ENCODE measurements around the gene AGMAT. TPM values are rescaled to one million over a fixed set of nuclear protein-coding genes. Genes with fewer than 3 reads are reported as not detected.
A peak's percentile ranks its signal among the peaks of the same experiment; 100 is the strongest.

The AGMAT gene
- total RNA-seq, 1 experiment from 2014 or later, result 2.0 TPM

GRCh38 chr1:15531682-15532081, 53.2 kb downstream of the AGMAT start:
- no peak for DNase-seq (ENCODE audit: low spot score)
- in situ Hi-C loops (cut with HindIII; ENCODE audit: low sequenced_read_pairs), result no loop called here

- in situ Hi-C loops (cut with HindIII; ENCODE audit: low sequenced_read_pairs), result no loop called here
- no peak for DNase-seq (ENCODE audit: low spot score)
These were observed 53.8 kb downstream of the AGMAT start for GRCh38 chr1:15531003-15531402.

- in situ Hi-C loops (cut with HindIII; ENCODE audit: low sequenced_read_pairs), result no loop called here
- DNase-seq (ENCODE audit: low spot score), result peak; percentile 100
These were observed 58.1 kb downstream of the AGMAT start, which contains the start of gene DNAJC16 for GRCh38 chr1:15526490-15527339. TSS of gene DNAJC16 (plus strand) at chr1:15526848. CDS start at chr1:15529106, 2,258 bp downstream.

GRCh38 chr1:15526021-15526489, 58.8 kb downstream of the AGMAT start:
- DNase-seq (ENCODE audit: low spot score), result no peak
- in situ Hi-C loops (cut with HindIII; ENCODE audit: low sequenced_read_pairs), result no loop called here

- in situ Hi-C loops (cut with HindIII; ENCODE audit: low sequenced_read_pairs), result no loop called here
- peak; percentile 32 for DNase-seq (ENCODE audit: low spot score)
These were observed 59.5 kb downstream of the AGMAT start for GRCh38 chr1:15525050-15526020.

- peak; percentile 99 for DNase-seq (ENCODE audit: low spot score)
- in situ Hi-C loops (cut with HindIII; ENCODE audit: low sequenced_read_pairs), result no loop called here
These were observed 60.4 kb downstream of the AGMAT start for GRCh38 chr1:15524283-15525049.

GRCh38 chr1:15524021-15524282, 60.9 kb downstream of the AGMAT start, which contains the start of gene CASP9:
TSS of gene CASP9 (minus strand) at chr1:15524215. CDS start at chr1:15524200, 15 bp downstream.
- in situ Hi-C loops (cut with HindIII; ENCODE audit: low sequenced_read_pairs), result no loop called here
- DNase-seq (ENCODE audit: low spot score), result no peak

- in situ Hi-C loops (cut with HindIII; ENCODE audit: low sequenced_read_pairs), result no loop called here
- no peak for DNase-seq (ENCODE audit: low spot score)
These were observed 61.5 kb downstream of the AGMAT start for GRCh38 chr1:15523104-15524020.

- in situ Hi-C loops (cut with HindIII; ENCODE audit: low sequenced_read_pairs), result no loop called here
- no peak for DNase-seq (ENCODE audit: low spot score)
These were observed 62.3 kb downstream of the AGMAT start for GRCh38 chr1:15522551-15522950.

Other genes with a start within 250 kb of the AGMAT start
- gene EFHD2, start 175.2 kb downstream of the AGMAT start, total RNA-seq (2014; rRNA removed; shearing (Covaris generic)), result 52.5 and 60.2 TPM in 2 replicates
- not detected in 2 replicates for gene CTRC, start 146.6 kb downstream of the AGMAT start, total RNA-seq (2014; rRNA removed; shearing (Covaris generic))
- gene CELA2A, start 128.3 kb downstream of the AGMAT start, total RNA-seq (2014; rRNA removed; shearing (Covaris generic)), result not detected in 2 replicates
- not detected in 2 replicates for gene CELA2B, start 108.9 kb downstream of the AGMAT start, total RNA-seq (2014; rRNA removed; shearing (Covaris generic))
- 12.3 and 15.6 TPM in 2 replicates for gene CASP9, start 60.8 kb downstream of the AGMAT start, total RNA-seq (2014; rRNA removed; shearing (Covaris generic))
- gene DNAJC16, start 58.2 kb downstream of the AGMAT start, total RNA-seq (2014; rRNA removed; shearing (Covaris generic)), result 3.4 and 19.1 TPM in 2 replicates
- gene DDI2, start 32.4 kb upstream of the AGMAT start, total RNA-seq (2014; rRNA removed; shearing (Covaris generic)), result 6.5 and 9.9 TPM in 2 replicates
- gene PLEKHM2, start 99.3 kb upstream of the AGMAT start, total RNA-seq (2014; rRNA removed; shearing (Covaris generic)), result 46.1 and 47.5 TPM in 2 replicates
- 0.75 TPM in 1 of 2 replicates, not detected in the other for gene SLC25A34, start 151.2 kb upstream of the AGMAT start, total RNA-seq (2014; rRNA removed; shearing (Covaris generic))
- gene TMEM82, start 157.4 kb upstream of the AGMAT start, total RNA-seq (2014; rRNA removed; shearing (Covaris generic)), result not detected in 2 replicates
- gene FBLIM1, start 173.7 kb upstream of the AGMAT start, total RNA-seq (2014; rRNA removed; shearing (Covaris generic)), result 18.6 and 41.7 TPM in 2 replicates
- 6.0 and 6.8 TPM in 2 replicates for gene UQCRHL, start 222.6 kb upstream of the AGMAT start, total RNA-seq (2014; rRNA removed; shearing (Covaris generic))

Data from G401 (cell line).